Parathyroid adenoma (tissue), 2 donors: ENCODE measurements around the gene ANO2.

Source experiments
- H2AFZ ChIP-seq: fragments of 300-600 bp; sonication (generic); one replicate; pipeline ENCODE4 v1.7.0; 2017; ENCODE audit warnings: antibody characterized with exemption, mild to moderate bottlenecking
- H3K27ac ChIP-seq: fragments of 300-600 bp; sonication (generic); one replicate; pipeline ENCODE4 v1.7.0; 2017
- H3K27me3 ChIP-seq: fragments of 300-600 bp; sonication (generic); one replicate; pipeline ENCODE4 v1.7.0; 2017; ENCODE audit warnings: low read length; ENCODE audit not compliant: control insufficient read depth, insufficient read depth
- H3K36me3 ChIP-seq: fragments of 300-600 bp; sonication (generic); one replicate; pipeline ENCODE4 v1.7.0; 2017; ENCODE audit warnings: low read length; ENCODE audit not compliant: control insufficient read depth, insufficient read depth
- H3K4me1 ChIP-seq: fragments of 300-600 bp; sonication (generic); one replicate; pipeline ENCODE4 v1.7.0; 2017; ENCODE audit warnings: control low read depth
- H3K4me2 ChIP-seq: fragments of 300-600 bp; sonication (generic); one replicate; pipeline ENCODE4 v1.7.0; 2017; ENCODE audit warnings: low read length
- H3K4me3 ChIP-seq: fragments of 300-600 bp; sonication (generic); one replicate; pipeline ENCODE4 v1.7.0; 2017; ENCODE audit warnings: low read depth, low read length
- H3K79me2 ChIP-seq: fragments of 300-600 bp; sonication (generic); one replicate; pipeline ENCODE4 v1.7.0; 2017; ENCODE audit warnings: control low read depth
- H3K9ac ChIP-seq: fragments of 300-600 bp; sonication (generic); one replicate; pipeline ENCODE4 v1.7.0; 2017; ENCODE audit warnings: mild to moderate bottlenecking
- H3K9me3 ChIP-seq: fragments of 300-600 bp; sonication (generic); one replicate; pipeline ENCODE4 v1.7.0; 2017; ENCODE audit warnings: low read length; ENCODE audit not compliant: control insufficient read depth
- CTCF ChIP-seq: fragments of 300-600 bp; sonication (generic); IDR thresholded peaks from one replicate; pipeline ENCODE4 v1.7.0; 2017; ENCODE audit warnings: antibody characterized with exemption, mild to moderate bottlenecking
- donor health status: primary hyperparathyroidism.

Gene ANO2

GRCh38 chr12:5736016-5736415 is 209.0 kb downstream of the ANO2 start:
- Histone ChIP-seq H3K4me1 (no peaks in the 10 kb centered on the region), H3K9me3 (no peaks in the 10 kb centered on the region), H3K36me3 (no peaks in the 10 kb centered on the region), H3K4me2 (no peak overlapping the region), H3K27me3 (no peaks in the 10 kb centered on the region), H3K27ac (no peak overlapping the region), H3K9ac (no peak overlapping the region), H3K79me2 (no peaks in the 10 kb centered on the region), H2AFZ (no peak overlapping the region), H3K4me3 (no peak overlapping the region)
- TF ChIP-seq CTCF: no peak

GRCh38 chr12:5733916-5734315 is 211.1 kb downstream of the ANO2 start:
- Histone ChIP-seq H3K9ac (no peak overlapping the region), H3K27ac (no peak overlapping the region), H3K4me1 (no peaks in the 10 kb centered on the region), H2AFZ (no peak overlapping the region), H3K9me3 (no peaks in the 10 kb centered on the region), H3K27me3 (no peaks in the 10 kb centered on the region), H3K79me2 (no peaks in the 10 kb centered on the region), H3K36me3 (no peaks in the 10 kb centered on the region), H3K4me3 (no peak overlapping the region), H3K4me2 (no peak overlapping the region)
- no peak for TF ChIP-seq CTCF

- Histone ChIP-seq H3K4me3 (no peak overlapping the region), H3K27ac (no peak overlapping the region), H3K36me3 (no peaks in the 10 kb centered on the region), H2AFZ (no peak overlapping the region), H3K4me2 (no peak overlapping the region), H3K9ac (no peak overlapping the region), H3K79me2 (no peaks in the 10 kb centered on the region), H3K9me3 (no peaks in the 10 kb centered on the region), H3K4me1 (no peaks in the 10 kb centered on the region), H3K27me3 (no peaks in the 10 kb centered on the region)
- TF ChIP-seq CTCF: no peak
Observed at GRCh38 chr12:5733136-5733755, 211.8 kb downstream of the ANO2 start.

GRCh38 chr12:5730962-5731361 is 214.1 kb downstream of the ANO2 start:
- Histone ChIP-seq H3K27ac (no peak overlapping the region), H3K36me3 (no peaks in the 10 kb centered on the region), H3K9me3 (no peaks in the 10 kb centered on the region), H3K79me2 (no peaks in the 10 kb centered on the region), H3K4me3 (no peak overlapping the region), H2AFZ (no peak overlapping the region), H3K9ac (no peak overlapping the region), H3K27me3 (no peaks in the 10 kb centered on the region), H3K4me1 (no peaks in the 10 kb centered on the region), H3K4me2 (no peak overlapping the region)
- no peak for TF ChIP-seq CTCF

- H3K27ac ChIP-seq: no peak overlapping the region
- H3K4me3 ChIP-seq: no peak overlapping the region
- no peak for TF ChIP-seq CTCF
- no peak overlapping the region for H3K9ac ChIP-seq
- H3K79me2 ChIP-seq: no peaks in the 10 kb centered on the region
- H3K4me1 ChIP-seq: no peaks in the 10 kb centered on the region
- no peaks in the 10 kb centered on the region for H3K36me3 ChIP-seq
- H3K4me2 ChIP-seq: no peak overlapping the region
- H2AFZ ChIP-seq: no peak overlapping the region
- no peaks in the 10 kb centered on the region for H3K27me3 ChIP-seq
- no peaks in the 10 kb centered on the region for H3K9me3 ChIP-seq
Observed at GRCh38 chr12:5723711-5724252, 221.3 kb downstream of the ANO2 start.
